H1 (cell line): ENCODE measurements around the gene DDR1. TPM values are rescaled to one million over a fixed set of nuclear protein-coding genes. Genes with fewer than 3 reads are reported as not detected.

Source experiments
- CTCF ChIA-PET: fragments of 300-600 bp; sonication (Branson Sonifier 250); formaldehyde crosslinking; loops from one replicate; lab custom pipeline; 2021; ENCODE audit not compliant: partially characterized antibody; lab: Charles Lee
- POLR2A ChIA-PET: fragments of 300-600 bp; sonication (Branson Sonifier 250); formaldehyde crosslinking; loops from one replicate; lab custom pipeline; 2021; ENCODE audit warnings: inconsistent platforms; ENCODE audit not compliant: partially characterized antibody; lab: Charles Lee
- DNase-seq, 2 experiments: peaks; one replicate each; pipeline versions ENCODE4 v3.0.0 to v3.0.0-alpha.2; 2010 to 2022; ENCODE audit warnings: low spot score in 2 of 2, low read depth in 1 of 2, mixed read lengths in 1 of 2
- FAIRE-seq: peaks from 2 replicates; lab custom pipeline; 2011; peaks lifted over from hg19 to GRCh38; lab: Jason Lieb, UNC
- H2AFZ ChIP-seq: 2 replicates; pipeline ENCODE4 v1.8.1; 2012; ENCODE audit warnings: low read length, inconsistent platforms
- H2AK5ac ChIP-seq: 2 replicates; pipeline ENCODE4 v1.6.1; 2013; ENCODE audit warnings: low read depth, low read length
- H2BK120ac ChIP-seq: replicated peaks from 2 replicates; pipeline ENCODE3; 2013; ENCODE audit warnings: low read depth, low read length, inconsistent platforms
- H2BK12ac ChIP-seq: 2 replicates; pipeline ENCODE4 v1.6.1; 2013; ENCODE audit warnings: low read depth, low read length
- H2BK15ac ChIP-seq: 2 replicates; pipeline ENCODE4 v1.6.1; 2013; ENCODE audit warnings: low read length
- H2BK20ac ChIP-seq: 2 replicates; pipeline ENCODE4 v1.6.1; 2013; ENCODE audit warnings: low read length
- H2BK5ac ChIP-seq: 2 replicates; pipeline ENCODE4 v1.6.1; 2013; ENCODE audit warnings: low read depth, low read length
- H3K14ac ChIP-seq: 2 replicates; pipeline ENCODE4 v1.6.1; 2013; ENCODE audit warnings: inconsistent platforms; ENCODE audit not compliant: insufficient read length
- H3K18ac ChIP-seq: 2 replicates; pipeline ENCODE4 v1.6.1; 2013; ENCODE audit warnings: low read length; ENCODE audit errors: extremely low read depth
- H3K23ac ChIP-seq: 2 replicates; pipeline ENCODE4 v1.6.1; 2013; ENCODE audit warnings: inconsistent platforms; ENCODE audit not compliant: insufficient read length
- H3K23me2 ChIP-seq: 2 replicates; pipeline ENCODE4 v1.6.1; 2013; ENCODE audit warnings: low read depth, low read length
- H3K27ac ChIP-seq: 2 replicates; pipeline ENCODE4 v1.6.1; 2011; ENCODE audit warnings: low read depth, low read length, inconsistent platforms
- H3K27me3 ChIP-seq, 4 experiments: replicated peaks in 1 of 4; 1 replicate in 1 of 4; 2 replicates in 3 of 4; pipeline versions ENCODE4 v1.6.1 to v1.8.1; 2011 to 2013; ENCODE audit warnings: low read length in 3 of 4, mild to moderate bottlenecking in 3 of 4, inconsistent platforms in 2 of 4, mixed read lengths in 2 of 4, moderate library complexity in 1 of 4; ENCODE audit not compliant: control insufficient read depth in 3 of 4, insufficient read depth in 3 of 4; ENCODE audit errors: extremely low read depth in 1 of 4
- H3K36me3 ChIP-seq, 4 experiments: 2 replicates each; pipeline versions ENCODE4 v1.6.1 to v1.8.1; 2011 to 2013; ENCODE audit warnings: mild to moderate bottlenecking in 4 of 4, low read length in 3 of 4, moderate library complexity in 2 of 4, control low read depth in 1 of 4, inconsistent platforms in 1 of 4; ENCODE audit not compliant: insufficient read depth in 4 of 4, control insufficient read depth in 2 of 4
- H3K4ac ChIP-seq: replicated peaks from 2 replicates; pipeline ENCODE3; 2013; ENCODE audit warnings: low read length, low read depth, mixed read lengths, inconsistent platforms; ENCODE audit not compliant: insufficient read length
- H3K4me1 ChIP-seq, 4 experiments: replicated peaks in 1 of 4; 1 replicate in 1 of 4; 2 replicates in 3 of 4; pipeline versions ENCODE4 v1.6.1 to v1.8.1; 2011 to 2013; ENCODE audit warnings: low read length in 3 of 4, inconsistent platforms in 2 of 4, mixed read lengths in 1 of 4; ENCODE audit not compliant: insufficient read depth in 4 of 4, control insufficient read depth in 3 of 4
- H3K4me2 ChIP-seq, 2 experiments: 2 replicates each; pipeline versions ENCODE4 v1.6.1 to v1.8.1; 2011 to 2013; ENCODE audit warnings: low read depth in 2 of 2, low read length in 2 of 2, control low read depth in 1 of 2, inconsistent platforms in 1 of 2, mild to moderate bottlenecking in 1 of 2; ENCODE audit not compliant: insufficient read depth in 1 of 2
- H3K4me3 ChIP-seq, 4 experiments: fragments of 200-600, 300-600 bp in 1 of 4; sonication (generic), shearing (Covaris generic), sonication (Bioruptor Twin) in 1 of 4; 2 replicates each; pipeline versions ENCODE4 v1.5.1 to v1.8.1; 2011 to 2016; ENCODE audit warnings: low read length in 4 of 4, low read depth in 3 of 4, control low read depth in 2 of 4, inconsistent platforms in 2 of 4, mild to moderate bottlenecking in 2 of 4, mixed read lengths in 1 of 4, moderate library complexity in 1 of 4; ENCODE audit not compliant: insufficient read depth in 2 of 4; ENCODE audit errors: extremely low read depth in 1 of 4
- H3K56ac ChIP-seq: replicated peaks from 2 replicates; pipeline ENCODE3; 2013; ENCODE audit warnings: low read depth, mild to moderate bottlenecking, mixed read lengths, low read length, inconsistent platforms; ENCODE audit not compliant: insufficient read length
- H3K79me1 ChIP-seq: 2 replicates; pipeline ENCODE4 v1.6.1; 2013; ENCODE audit warnings: low read depth, low read length, control low read depth
- H3K79me2 ChIP-seq, 2 experiments: 2 replicates each; pipeline versions ENCODE4 v1.6.1 to v1.8.1; 2012 to 2013; ENCODE audit warnings: low read length in 2 of 2, mild to moderate bottlenecking in 2 of 2, inconsistent platforms in 1 of 2; ENCODE audit not compliant: insufficient read depth in 2 of 2, control insufficient read depth in 1 of 2
- H3K9ac ChIP-seq, 4 experiments: replicated peaks in 1 of 4; 1 replicate in 1 of 4; 2 replicates in 3 of 4; pipeline versions ENCODE4 v1.6.1 to v1.8.1; 2011 to 2013; ENCODE audit warnings: low read depth in 3 of 4, low read length in 3 of 4, control low read depth in 2 of 4, mild to moderate bottlenecking in 2 of 4, moderate library complexity in 2 of 4, inconsistent platforms in 1 of 4; ENCODE audit errors: extremely low read depth in 1 of 4
- H3K9me3 ChIP-seq, 2 experiments: 2 replicates each; pipeline versions ENCODE4 v1.6.1 to v1.8.1; 2012 to 2013; ENCODE audit warnings: mild to moderate bottlenecking in 2 of 2, moderate library complexity in 2 of 2, control low read depth in 1 of 2, inconsistent platforms in 1 of 2, low read depth in 1 of 2, low read length in 1 of 2, mixed read lengths in 1 of 2; ENCODE audit not compliant: insufficient read depth in 2 of 2
- H4K20me1 ChIP-seq, 2 experiments: replicated peaks in 1 of 2; 2 replicates each; pipeline versions ENCODE3 to v1.8.1; 2011 to 2013; ENCODE audit warnings: inconsistent platforms in 2 of 2, low read length in 2 of 2, mild to moderate bottlenecking in 1 of 2; ENCODE audit not compliant: insufficient read depth in 2 of 2, control insufficient read depth in 1 of 2
- H4K5ac ChIP-seq: 2 replicates; pipeline ENCODE4 v1.6.1; 2013; ENCODE audit warnings: low read length, low read depth, mixed read lengths, inconsistent platforms; ENCODE audit not compliant: insufficient read length
- H4K8ac ChIP-seq: 2 replicates; pipeline ENCODE4 v1.8.0; 2013; ENCODE audit warnings: mild to moderate bottlenecking, moderate library complexity, low read length, inconsistent platforms; ENCODE audit not compliant: insufficient read depth; ENCODE audit errors: extremely low read depth
- H4K91ac ChIP-seq: replicated peaks from 2 replicates; pipeline ENCODE3; 2013; ENCODE audit warnings: low read length, mixed read lengths, inconsistent platforms; ENCODE audit not compliant: insufficient read length
- EGR1 ChIP-seq: IDR thresholded peaks from 2 replicates; pipeline ENCODE4 v1.6.1; 2011; ENCODE audit warnings: low read depth, low read length, borderline replicate concordance
- HDAC6 ChIP-seq: IDR thresholded peaks from one replicate; pipeline ENCODE4 v1.7.1; 2012; ENCODE audit warnings: low read depth, mild to moderate bottlenecking, inconsistent platforms, low read length, moderate library complexity
- NANOG ChIP-seq: IDR thresholded peaks from 2 replicates; pipeline ENCODE4 v1.6.1; 2011; ENCODE audit warnings: low read length, low read depth, mild to moderate bottlenecking, inconsistent platforms; ENCODE audit not compliant: insufficient read depth, poor library complexity, severe bottlenecking
- POU5F1 ChIP-seq: IDR thresholded peaks from 2 replicates; pipeline ENCODE4 v1.6.1; 2011; ENCODE audit warnings: low read depth, mild to moderate bottlenecking, low read length, moderate library complexity
- SIN3A ChIP-seq, 2 experiments: IDR thresholded peaks in 1 of 2; conservative IDR thresholded peaks in 1 of 2; 2 replicates each; pipeline ENCODE4 v1.6.1; 2011 to 2012; ENCODE audit warnings: low read length in 2 of 2, improper control_type of control experiment in 1 of 2, low read depth in 1 of 2, mild to moderate bottlenecking in 1 of 2
- SIRT6 ChIP-seq: IDR thresholded peaks from one replicate; pipeline ENCODE4 v1.7.1; 2012; ENCODE audit warnings: low read length, inconsistent platforms
- SP2 ChIP-seq: IDR thresholded peaks from 2 replicates; pipeline ENCODE4 v1.6.1; 2012; ENCODE audit warnings: mild to moderate bottlenecking, low read length, inconsistent platforms
- SRF ChIP-seq: IDR thresholded peaks from 2 replicates; pipeline ENCODE4 v1.6.1; 2011; ENCODE audit warnings: mild to moderate bottlenecking, low read depth, low read length, moderate library complexity
- TCF12 ChIP-seq: IDR thresholded peaks from 2 replicates; pipeline ENCODE4 v1.6.1; 2011; ENCODE audit warnings: low read depth, mild to moderate bottlenecking, low read length
- whole genome bisulfite sequencing, 2 experiments: shearing (Covaris generic) in 1 of 2; methylation state at CpG; one replicate each; pipeline versions ENCODE4 v1.1.6 to v1.1.7; 2013 to 2015; ENCODE audit warnings: low lambda C conversion rate in 2 of 2, mixed read lengths in 2 of 2, inconsistent platforms in 1 of 2, low coverage in 1 of 2, missing lambda C conversion rate in 1 of 2; ENCODE audit not compliant: insufficient replicate concordance in 2 of 2, insufficient coverage in 1 of 2, insufficient read length in 1 of 2; ENCODE audit errors: extremely low coverage in 1 of 2, missing lambda C conversion rate in 1 of 2; 5-methylcytosine and 5-hydroxymethylcytosine counted together
- polyA plus RNA-seq, 7 experiments: library from polyadenylated mRNA; depleted of rRNA in 3 of 7; stranded (reverse) in 5 of 7; unstranded in 2 of 7; fragments of >200 nt in 5 of 7; fragments of 200-250 nt in 2 of 7; gene quantifications; 1 replicate in 5 of 7; 2 replicates in 1 of 7; 4 replicates in 1 of 7; pipeline versions ENCODE4 v1.2.1 to v1.2.3, GENCODE V29; 2011 to 2013; ENCODE audit warnings: missing spikeins in 2 of 7, mixed read lengths in 2 of 7
- total RNA-seq: library from RNA; stranded (reverse); fragmentation: NEBNext Ultra II Directional; extraction: Animal tissue kit (Norgen Biotek cat#: 25700); gene quantifications from 2 replicates; pipeline ENCODE4 v1.2.1, GENCODE V29; 2021

DDR1 gene
- total and polyA plus RNA-seq, 2 of the 8 experiments (the other 6 are each of a cell fraction or from before 2014, with no cell fraction given), result 99.4 to 181 TPM

- Histone ChIP-seq H3K14ac (no peak overlapping the region), H3K23me2 (no peaks in the 10 kb centered on the region), H3K4me1 (peaks cover 0 to 6% (median 3%) of the 10 kb centered on the region in 4 experiments; a peak in 2 of 7 replicates), H2AK5ac (no peak overlapping the region), H2BK20ac (no peak overlapping the region), H4K20me1 (no peaks in the 10 kb centered on the region), H3K9ac (no peak overlapping the region), H2BK15ac (no peak overlapping the region), H3K27me3 (no peaks in the 10 kb centered on the region), H3K27ac (no peak overlapping the region), H2BK120ac (no peak overlapping the region), H2BK5ac (no peak overlapping the region), H4K91ac (no peak overlapping the region), H3K79me2 (no peaks in the 10 kb centered on the region), H3K4me2 (no peak overlapping the region), H3K4me3 (no peak overlapping the region), H3K23ac (no peak overlapping the region), H2BK12ac (no peak overlapping the region), H3K36me3 (peaks cover 0 to 5% (median 0%) of the 10 kb centered on the region in 4 experiments; a peak in 1 of 8 replicates), H4K5ac (no peak overlapping the region), H4K8ac (no peak overlapping the region), H3K56ac (no peak overlapping the region), H3K18ac (no peak overlapping the region), H3K4ac (no peak overlapping the region), H3K9me3 (peaks cover 35 to 48% of the 10 kb centered on the region in 2 experiments), H3K79me1 (no peaks in the 10 kb centered on the region), H2AFZ (no peak overlapping the region)
- ChIA-PET CTCF (interaction anchor here (1.3 to 29.0 kb wide), 3 partner anchors 15 to 229 kb away, joined by 3 to 610 read pairs (median 4); no protein-coding TSS in a partner anchor), POLR2A (interaction anchor here (19.5 kb wide), 1 partner anchor 38 kb away, joined by 452 read pairs; no protein-coding TSS in a partner anchor)
- no peak for FAIRE-seq
- DNase-seq, result no peak
- 89% methylated on average over 2 of the region's 2 CpGs; no CpG with 5 or more reads in 1 of the 2 experiments for WGBS, 2 experiments
- TF ChIP-seq EGR1, result no peak
- no peak for TF ChIP-seq SRF
- no peak for TF ChIP-seq SP2
- TF ChIP-seq SIN3A (conservative IDR thresholded peaks at IDR 0.05 in 1 of 2, IDR thresholded peaks at IDR 0.05 in 1 of 2; ENCODE audit: low read depth in 1 of 2, low read length in 2 of 2), result no peak
- TF ChIP-seq POU5F1, result no peak
- TF ChIP-seq NANOG, result no peak
- TF ChIP-seq SIRT6, result no peak
- TF ChIP-seq TCF12, result no peak
- TF ChIP-seq HDAC6, result no peak
These were observed 11.1 kb upstream of the DDR1 start for GRCh38 chr6:30873137-30873640.
